COR-L47 (cell line): ENCODE results near the gene TTYH2.
A peak's percentile ranks its signal among the peaks of the same experiment; 100 is the strongest.

Experiments used
- DNase-seq: peaks from one replicate; lab custom pipeline; 2025; lab: John Stamatoyannopoulos, UW

Gene TTYH2

DNA sequence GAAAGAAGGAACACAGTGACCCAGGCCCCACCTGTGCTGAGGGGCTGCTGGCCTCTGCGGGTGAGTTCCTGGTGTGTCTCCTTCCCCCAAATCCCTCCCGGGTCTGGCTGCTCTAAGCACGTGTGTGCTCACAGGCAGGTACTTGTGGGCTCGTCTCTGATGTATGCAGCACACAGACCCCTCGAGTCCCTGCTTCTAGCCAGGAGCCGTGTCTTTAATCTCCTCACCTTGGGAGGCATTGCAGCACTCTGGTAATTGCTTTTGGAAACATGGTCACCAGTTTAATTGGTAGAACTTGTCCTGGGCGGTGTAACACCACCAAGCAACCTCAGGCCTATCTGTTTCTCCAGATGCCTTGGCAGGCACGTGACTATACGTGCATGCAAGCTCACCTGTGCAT lies 18.7 kb upstream of the TTYH2 start:
- DNase-seq = no peak

DNA sequence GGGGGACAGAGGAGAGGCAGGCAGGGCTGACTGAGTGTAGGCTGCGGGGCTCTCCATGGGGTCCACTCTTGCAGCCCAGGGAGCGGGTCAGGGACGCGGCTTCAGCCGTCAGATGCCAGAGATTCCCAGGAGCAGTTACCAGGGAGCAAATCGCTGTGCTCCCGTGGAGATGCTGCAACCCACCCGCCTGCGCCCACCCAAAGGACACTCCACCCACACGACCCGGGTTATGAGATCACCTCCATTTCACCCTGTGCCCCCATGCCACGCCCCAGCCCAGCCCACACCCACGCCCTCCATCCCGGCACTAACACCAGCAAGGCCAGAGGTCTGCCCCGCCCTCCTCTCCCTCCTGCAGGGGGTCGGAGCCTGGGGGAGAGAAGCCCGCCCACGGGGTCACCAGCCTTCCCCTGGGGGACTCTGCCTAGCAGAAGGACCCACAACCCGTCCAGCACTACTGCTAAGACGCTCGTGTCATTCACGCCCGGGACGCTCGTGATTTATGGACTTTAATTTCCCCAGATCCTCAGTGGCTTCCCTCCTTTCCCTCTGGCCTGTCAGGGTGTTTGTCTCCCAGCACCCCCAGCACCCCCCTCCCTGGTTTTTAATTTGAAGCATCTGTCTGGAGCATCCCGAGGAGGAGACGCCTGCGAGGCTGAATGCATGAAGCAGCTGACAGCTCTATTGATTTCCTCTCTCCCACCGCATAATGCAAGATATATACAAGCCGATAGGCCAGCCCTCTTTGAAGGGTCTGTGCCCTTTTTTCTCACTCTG lies 16.6 kb upstream of the TTYH2 start:
- DNase-seq = no peak

DNA sequence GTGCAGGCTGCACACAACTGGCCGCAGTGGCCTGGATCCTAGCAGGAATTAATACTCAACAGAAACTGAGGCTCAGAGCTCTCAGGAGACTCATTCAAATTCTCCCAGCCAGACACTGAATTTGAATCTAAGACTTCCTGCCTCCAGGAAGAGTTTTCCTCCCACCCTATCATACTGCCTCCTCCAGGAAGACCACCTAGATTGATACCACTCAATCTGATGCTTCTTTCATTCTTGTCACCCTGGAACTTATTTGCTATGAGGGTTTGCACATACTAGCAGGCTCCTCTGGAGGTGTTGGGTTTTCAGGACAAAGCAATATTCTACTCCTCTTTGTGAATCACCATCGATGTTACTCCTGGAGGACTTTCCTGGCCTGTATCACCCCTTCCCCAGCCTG lies 15.6 kb upstream of the TTYH2 start:
- DNase-seq = no peak

DNA sequence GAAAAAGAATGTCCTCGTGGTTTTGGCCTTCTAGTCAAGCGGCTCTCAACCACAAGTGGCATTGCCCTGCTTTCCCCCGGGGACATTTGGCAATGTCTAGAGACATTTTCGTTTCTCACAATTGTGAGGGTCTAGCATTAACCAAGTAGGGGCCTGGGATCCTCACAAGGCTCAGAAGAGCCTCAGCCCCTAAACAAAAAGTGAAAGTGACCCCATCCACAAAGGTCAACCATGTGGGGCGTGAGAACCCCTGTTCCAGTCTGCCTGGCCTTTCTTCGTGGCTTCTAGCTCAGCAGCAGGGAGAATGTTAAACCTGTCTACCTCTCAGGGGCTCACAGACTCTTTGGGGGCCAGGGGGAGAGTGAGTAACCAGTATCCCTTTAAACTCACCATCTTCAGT lies 14.7 kb upstream of the TTYH2 start:
- DNase-seq = no peak

DNA sequence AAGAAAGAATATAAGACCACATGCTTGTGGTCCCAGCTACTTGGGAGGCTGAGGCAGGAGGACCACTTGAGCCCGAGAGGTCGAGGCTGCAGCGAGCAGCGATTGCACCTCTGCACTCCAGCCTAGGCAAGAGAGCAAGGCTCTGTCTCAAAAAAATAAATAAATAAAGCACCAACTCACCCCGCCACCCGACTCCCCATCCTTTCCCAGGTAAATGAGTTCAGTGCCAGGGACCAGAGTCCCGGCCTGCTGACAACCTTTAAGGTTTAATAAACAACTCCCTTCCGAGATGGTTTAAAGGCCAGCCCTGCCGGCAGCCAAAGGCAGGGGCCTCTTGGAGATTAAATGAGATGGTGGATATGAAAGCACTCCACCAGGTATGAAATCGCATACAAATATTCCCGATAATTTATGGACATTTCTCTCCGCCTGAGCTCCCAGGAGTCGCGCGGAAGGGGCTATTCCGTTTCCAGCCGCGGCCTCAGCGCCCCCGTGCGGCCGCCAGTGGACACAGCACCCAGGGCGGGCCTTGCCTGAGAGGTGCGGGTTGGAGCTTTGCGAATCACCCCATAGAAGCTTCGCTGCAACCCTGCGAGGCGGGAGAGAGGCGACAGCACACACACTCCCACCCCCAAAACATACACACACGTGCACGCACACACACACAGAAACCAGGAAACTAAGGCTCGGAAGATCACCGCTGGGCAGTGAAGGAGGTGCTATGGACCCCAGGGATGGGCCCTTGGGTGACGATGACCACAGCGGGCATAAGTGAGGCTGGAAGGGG lies 13.9 kb upstream of the TTYH2 start:
- peak; percentile 19 for DNase-seq

DNA sequence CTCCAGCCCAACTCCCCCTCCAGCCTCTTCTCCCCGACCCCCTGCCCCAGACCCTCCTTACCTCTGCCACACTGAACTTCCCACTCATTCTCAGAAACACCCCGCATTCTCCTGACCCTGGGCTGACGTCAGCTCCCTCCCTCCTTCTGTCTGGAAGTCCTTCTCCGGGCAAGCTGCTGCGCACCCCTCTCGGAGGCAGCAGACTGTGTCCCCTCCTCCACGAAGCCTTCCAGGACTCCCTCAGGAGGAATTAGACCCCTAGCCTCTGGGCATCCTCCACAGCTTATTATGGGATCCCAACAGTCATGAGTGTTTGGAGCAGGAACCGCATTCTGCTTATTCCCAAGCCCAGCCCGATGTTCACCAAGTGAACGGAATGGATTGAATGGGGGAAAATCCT lies 13.3 kb upstream of the TTYH2 start:
- no peak for DNase-seq

DNA sequence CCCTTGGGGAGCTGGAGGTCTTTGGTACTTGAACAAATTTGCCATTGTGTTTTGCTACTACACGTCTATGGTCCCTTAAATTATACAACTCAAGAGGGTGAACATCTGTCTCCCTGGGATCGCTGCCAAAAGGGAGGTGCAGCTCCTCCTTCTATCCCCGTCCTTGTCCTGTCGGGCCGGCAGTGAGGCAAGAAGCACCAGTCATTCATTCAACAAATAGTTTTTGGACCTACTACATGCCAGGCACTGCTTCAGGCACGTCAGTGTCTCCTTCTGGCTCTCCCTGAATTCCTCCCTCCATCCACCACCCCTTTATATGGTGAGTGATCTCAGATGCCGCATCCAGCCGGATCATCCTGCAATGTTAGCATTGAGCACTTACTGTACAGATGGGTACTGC lies 12.1 kb upstream of the TTYH2 start:
- DNase-seq = peak; percentile 46

DNA sequence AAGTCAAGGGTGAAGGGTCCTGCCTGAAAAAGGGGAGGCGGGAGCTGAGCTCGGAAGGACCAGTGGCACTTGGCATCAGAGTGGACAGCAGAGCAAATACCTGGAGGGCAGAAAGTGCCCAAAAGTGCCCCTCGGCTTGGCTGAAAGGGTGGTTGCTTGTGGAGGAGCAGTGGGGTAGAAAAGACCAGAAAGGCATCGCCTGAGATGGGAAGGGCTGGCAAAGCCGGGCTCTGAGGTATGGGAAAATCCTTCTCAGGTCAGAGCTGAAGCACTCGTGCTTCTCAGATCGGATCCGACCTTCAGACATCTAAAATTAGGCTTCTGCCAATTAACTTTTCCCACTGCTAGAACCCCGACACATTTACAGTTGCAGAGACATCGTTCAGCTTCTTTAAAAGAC lies 11.4 kb upstream of the TTYH2 start:
- DNase-seq = no peak

DNA sequence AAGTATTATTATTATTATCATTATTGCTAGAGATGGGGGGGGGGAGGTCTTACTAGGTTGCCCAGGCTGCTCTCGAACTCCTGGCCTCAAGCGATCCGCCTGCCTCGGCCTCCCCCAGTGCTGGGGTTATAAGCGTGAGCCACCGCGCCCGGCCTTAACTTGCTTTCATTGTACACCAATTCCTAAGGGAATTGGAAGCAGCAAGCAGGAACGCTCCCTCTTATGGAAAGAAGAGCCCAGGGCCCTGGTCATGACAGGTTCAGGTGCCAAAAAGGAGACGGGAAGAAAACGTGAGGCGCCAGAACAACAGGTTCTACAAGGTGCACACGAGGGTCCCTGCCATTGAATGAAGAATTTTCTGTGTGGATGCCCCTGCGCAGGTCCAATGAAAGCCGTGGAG lies 10.4 kb upstream of the TTYH2 start:
- DNase-seq = no peak

DNA sequence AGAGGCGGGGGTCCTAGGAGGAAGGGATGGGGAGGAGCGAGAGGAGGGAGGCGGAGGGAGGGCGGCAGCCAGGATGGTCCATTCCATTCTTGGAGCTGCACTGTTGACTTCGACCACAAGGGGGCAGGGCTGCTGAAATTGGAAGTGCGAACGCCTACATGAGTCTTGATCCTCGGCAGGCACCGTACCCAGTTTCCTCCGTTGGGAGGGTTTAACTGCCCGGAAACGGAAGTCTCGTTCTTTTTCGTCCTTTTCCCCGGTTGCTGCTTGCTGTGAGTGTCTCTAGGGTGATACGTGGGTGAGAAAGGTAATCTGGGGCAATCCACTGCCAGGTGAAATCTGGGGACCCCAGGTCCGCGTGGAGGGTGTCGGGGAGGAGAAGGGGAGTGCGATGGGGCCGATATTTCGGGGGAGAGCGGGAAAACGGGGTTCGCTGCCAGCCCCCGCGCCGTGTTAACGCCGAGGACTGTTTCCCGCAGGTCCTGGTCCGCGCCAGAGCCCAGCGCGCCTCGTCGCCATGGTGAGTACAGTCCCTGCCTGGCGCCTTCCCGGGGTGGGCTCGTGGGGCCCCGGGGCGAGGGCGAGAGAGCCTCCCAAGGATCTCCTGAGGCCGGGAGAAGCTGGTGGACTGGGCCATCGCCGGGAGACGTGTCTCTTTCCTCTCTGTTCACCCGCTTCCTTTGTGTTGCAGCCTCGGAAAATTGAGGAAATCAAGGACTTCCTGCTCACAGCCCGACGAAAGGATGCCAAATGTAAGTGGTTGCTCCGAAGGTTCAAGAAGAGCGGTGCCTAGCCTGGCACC lies 9.7 kb upstream of the TTYH2 start, which contains the start of gene RPL38:
RPL38 (plus strand) TSS at position 240 of the 802 bp plus-strand sequence; CDS start at position 518, 278 bp downstream.
- DNase-seq = peak; percentile 96

DNA sequence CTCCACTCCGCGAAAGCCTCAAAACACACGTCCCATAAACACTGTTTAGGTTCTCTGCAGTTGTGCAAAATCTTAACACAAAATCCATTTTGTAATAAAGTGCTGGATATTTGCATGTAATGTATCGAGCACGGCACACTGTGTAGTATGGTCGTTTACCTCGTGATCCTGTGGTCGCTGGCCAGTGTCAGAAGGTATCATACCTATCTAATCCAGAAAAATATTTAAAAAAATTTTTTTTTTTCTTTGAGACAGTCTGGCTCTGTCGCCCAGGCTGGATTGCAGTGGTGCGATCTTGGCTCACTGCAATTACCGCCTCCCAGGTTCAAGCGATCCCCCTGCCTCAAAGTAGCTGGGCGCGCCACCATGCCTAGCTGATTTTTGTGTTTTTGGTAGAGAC lies 8.9 kb upstream of the TTYH2 start:
- no peak for DNase-seq

DNA sequence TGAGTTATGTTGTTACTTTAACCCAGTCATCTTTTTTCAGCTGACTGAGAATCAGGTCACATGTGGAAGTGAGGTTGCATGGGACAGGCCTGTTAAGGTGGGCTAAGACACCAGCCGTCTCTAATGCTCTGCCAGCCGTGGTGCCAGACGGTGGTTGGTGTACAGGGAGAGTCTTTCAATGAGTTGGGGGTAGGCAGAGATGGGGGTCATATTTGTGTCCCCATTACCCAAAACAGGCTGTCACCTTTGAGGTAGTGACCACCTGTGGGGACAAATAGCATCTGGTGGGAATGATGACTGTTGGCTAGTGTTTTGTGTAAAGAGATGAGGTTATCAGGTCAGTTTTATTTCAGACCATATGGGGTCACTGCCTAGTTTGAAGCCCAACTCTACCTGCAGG lies 8.1 kb upstream of the TTYH2 start:
- no peak for DNase-seq

DNA sequence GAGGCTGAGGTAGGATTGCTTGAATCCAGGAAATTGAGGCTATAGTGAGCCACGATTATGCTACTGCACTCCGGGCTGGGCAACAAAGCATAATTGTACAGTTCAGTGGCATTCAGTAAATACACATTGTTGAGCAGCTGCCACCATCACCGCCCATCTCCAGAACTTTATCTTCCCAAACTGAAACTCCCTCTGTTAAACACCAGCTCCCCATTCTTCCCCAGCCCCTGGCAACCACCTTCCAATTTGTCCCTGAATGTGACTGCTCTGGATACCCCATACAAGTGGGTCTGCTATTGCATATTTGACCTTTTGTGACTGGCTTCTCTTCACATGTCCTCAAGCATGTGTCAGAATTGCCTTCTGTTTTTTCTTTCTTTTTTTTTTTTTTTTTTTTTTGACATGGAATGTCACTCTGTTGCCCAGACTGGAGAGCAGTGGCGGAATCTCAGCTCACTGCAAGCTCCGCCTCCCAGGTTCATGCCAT lies 7.0 kb upstream of the TTYH2 start:
- no peak for DNase-seq

DNA sequence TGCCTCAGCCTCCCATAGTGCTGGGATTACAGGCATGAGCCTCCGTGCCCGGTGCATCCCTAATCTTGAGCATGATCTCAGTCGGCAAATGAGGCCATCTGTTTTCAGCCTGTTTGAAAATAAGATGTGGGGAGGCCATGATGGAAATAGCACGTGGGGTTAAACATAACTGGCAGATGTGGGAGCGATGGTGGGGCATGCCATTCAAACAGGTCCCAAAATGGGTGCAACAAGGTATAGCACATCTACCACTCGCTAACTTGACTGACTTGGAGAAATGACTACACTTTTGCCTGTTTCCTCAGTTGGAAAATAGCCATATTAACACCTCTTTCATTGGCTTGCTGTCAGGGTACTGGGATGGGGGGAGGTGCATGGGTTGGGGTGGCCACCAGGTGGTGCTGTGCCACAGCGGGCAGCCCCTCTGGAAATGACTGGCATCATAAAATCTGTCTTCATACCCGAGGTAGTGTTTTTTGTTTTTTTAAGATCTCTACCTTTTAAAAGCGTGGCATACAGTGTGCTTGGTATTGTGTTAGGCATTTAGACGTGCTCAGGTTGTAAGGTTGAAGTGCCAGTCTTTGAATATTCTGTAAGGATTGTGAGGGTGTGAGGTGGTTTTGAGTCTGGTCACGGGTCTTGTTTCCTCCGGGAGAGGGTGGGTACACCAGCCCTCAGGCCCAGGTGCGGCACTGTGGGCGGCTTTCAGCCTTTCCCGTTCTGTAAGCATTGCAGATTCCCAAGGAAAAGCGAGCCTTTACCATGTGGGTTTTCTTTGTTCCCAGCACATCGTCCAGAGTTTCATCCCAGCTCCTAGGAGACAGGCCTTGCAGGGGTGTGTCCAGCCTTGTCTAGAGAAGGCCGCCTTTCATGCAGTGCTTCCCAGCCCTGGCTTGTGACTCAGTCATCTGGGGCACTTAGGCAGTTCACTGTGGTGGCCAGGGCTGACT lies 2.9 kb upstream of the TTYH2 start:
- DNase-seq = peak; percentile 51

DNA sequence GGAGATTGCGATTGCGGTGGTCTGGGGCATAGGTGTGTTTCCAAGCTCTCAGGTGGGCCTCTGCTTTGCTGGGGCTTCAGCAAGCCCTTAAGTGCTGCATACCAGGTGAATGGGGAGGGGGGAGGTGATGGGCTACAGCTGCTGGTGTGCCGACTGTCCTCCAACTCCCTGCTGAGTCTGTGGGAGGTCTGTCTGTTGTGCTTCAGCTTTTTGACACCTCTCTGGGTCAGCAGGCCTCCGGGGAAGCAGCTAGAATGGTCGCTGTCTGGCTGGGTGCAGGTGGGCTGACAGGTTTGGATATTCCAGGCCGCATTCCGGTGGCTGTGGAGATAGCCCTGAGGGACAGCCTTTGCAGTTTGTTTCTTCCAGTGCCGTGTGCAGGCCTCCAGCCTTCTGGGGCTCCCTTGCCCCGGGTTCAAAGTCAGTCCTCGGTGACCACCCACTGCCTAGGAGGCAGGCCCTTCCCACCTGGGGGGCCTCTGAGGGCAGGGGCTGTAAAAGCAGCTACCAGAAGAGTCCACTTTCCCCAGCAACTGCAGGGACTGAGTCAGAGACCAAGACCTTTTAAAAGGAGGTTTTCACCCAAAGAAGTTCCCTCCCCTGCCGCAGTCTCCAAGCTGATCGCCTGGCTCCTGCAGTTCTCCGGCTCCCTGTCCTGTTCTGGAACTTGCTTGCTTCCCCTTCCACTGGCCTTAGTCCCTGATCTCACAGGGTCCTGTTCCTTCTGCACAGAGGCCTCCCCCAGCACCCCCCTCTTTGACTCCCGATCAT lies 2.0 kb upstream of the TTYH2 start:
- DNase-seq = no peak

DNA sequence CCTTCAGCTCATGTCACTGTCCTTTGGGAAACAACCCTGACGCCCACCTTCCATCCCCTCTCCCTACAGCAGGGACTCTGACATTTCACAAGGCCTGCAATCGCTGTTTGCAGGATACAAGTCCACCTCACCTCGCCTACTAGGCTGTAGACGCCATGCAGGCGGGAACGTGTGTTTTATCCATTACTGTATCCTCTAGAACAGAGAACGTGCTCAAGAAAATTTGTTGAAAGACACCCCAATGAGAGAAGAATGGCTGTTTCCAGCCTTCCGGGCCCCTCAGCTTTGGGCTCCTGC lies 1.5 kb upstream of the TTYH2 start:
- DNase-seq = no peak

DNA sequence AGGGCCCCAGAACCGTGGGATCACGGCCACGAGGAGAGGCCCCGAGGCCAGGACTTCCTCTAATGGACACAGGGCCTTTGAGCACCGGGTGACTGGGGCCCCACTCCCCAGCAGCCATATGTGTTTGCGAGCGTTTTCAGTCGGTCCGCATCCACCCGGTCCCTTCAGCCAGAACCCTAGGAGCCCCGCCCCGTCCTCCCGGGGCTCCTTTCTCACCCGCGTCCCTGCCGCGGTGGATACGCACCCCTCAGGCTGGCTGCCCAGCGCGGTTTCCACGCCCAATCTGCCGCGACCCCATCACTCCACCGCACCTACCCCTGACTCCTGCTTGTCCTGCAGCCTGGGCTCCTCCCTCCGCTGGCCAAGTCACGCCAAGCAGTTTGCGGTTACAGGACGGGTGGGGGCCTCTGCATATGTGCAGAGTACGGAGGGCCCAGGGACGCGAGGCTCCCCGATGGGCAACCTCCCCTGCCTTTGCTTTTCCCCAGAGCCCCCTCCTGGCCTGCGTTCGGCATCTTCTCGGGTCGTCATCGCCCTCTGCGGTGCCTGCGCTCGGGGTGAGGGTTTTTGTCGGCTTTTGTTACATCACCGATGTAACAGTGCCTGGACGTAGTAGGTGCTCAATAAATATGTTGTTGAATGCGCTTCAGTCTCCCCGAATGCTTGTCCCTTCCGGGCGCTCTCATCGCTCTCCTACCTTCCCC lies 1.0 kb upstream of the TTYH2 start:
- no peak for DNase-seq

DNA sequence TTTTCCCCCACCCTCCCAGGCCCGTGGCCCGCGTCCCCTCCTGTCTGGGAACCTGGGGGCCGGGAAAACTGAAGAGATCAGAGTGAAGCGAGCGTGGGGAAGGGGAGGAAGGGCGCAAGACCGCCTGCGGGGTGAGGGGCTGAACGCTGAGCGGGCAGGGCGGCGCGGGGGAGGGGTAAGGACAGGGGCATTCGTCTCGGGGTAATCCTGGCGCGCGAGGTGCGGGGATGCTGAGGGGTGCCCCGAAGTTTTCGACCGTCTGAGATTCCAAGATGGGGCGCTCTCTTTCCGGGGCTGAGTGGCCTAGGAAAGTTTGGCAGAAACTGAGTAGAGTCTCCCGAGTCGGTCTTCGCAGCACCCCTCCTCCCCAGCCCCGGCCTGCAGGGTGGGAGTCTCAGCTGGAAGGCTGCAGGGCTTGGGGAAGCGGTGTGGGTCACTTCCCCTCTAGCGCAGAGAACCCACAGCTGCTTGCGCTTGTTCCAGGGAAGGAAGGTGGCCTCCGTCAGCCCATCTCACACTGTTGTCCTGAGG lies 555 bp downstream of the TTYH2 start:
- no peak for DNase-seq

DNA sequence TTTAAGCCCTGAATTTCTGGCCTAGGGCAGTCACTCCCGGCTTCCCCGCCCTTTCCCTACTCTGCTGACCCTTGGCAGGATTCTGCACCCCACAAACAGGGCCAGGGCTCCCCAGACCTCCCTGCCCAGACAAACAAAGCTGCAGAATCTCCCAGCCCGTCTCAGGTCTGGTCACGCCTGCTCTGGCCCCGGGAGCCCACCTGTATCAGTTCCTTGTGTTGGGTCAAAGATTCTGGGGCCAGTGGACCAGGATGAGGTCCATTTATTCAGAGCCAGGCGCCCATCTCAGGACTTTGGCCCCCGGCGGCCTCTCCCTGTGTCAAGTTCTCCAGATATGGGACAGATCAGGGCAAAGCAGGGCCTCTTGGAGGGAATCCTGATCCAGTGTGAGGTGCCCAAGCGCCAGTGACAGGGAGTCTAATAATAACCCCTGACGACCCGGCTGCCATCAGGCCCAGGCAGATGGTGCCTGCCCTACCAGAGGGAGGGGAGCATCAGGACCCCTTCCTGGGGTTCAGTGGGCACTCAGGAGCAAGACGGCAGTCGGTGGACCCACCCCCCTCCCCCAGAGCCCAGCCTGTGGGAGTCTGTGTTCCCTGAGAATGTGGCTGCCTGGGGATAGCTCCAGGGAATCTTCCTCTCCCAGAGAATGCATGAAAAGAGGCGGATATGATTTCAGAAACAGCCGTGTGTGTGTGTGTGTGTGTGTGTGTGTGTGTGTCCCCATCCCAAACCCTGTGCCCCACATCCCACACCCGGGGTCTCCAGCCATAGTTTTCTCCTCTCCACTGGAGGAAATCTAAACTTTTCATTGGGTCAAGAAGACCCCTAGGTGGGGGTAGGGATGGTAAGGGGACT lies 1.3 kb downstream of the TTYH2 start:
- no peak for DNase-seq
